MM.1S (cell line): ENCODE measurements around the gene DYNC1I2.
A peak's percentile ranks its signal among the peaks of the same experiment; 100 is the strongest.

ENCODE experiments used
- DNase-seq: peaks from one replicate; pipeline ENCODE4 v3.0.0-alpha.2; 2015
- H2AFZ ChIP-seq: fragments of 300-600 bp; sonication (generic); 2 replicates; pipeline ENCODE4 v1.6.0; 2016; ENCODE audit warnings: antibody characterized with exemption, low read length
- H3F3A ChIP-seq: fragments of 300-600 bp; sonication (generic); 2 replicates; pipeline ENCODE4 v1.6.1; 2016; ENCODE audit warnings: mild to moderate bottlenecking, antibody characterized with exemption, low read length, moderate library complexity, mixed read lengths; ENCODE audit not compliant: insufficient read depth
- H3K27ac ChIP-seq: fragments of 300-600 bp; sonication (generic); 2 replicates; pipeline ENCODE4 v1.5.1; 2016; ENCODE audit warnings: mild to moderate bottlenecking, low read length
- H3K27me3 ChIP-seq: fragments of 300-600 bp; sonication (generic); replicated peaks from 2 replicates; pipeline ENCODE4 v1.6.0; 2016; ENCODE audit warnings: low read length; ENCODE audit not compliant: insufficient read depth
- H3K36me3 ChIP-seq: fragments of 300-600 bp; sonication (generic); replicated peaks from 2 replicates; pipeline ENCODE4 v1.6.1; 2016; ENCODE audit warnings: mild to moderate bottlenecking, low read length, mixed read lengths; ENCODE audit not compliant: insufficient read depth
- H3K4me1 ChIP-seq: fragments of 300-600 bp; sonication (generic); 2 replicates; pipeline ENCODE4 v1.6.1; 2016; ENCODE audit warnings: low read length, mixed read lengths
- H3K4me2 ChIP-seq: fragments of 300-600 bp; sonication (generic); 2 replicates; pipeline ENCODE4 v1.6.0; 2016; ENCODE audit warnings: low read depth, low read length
- H3K4me3 ChIP-seq: fragments of 300-600 bp; sonication (generic); 2 replicates; pipeline ENCODE4 v1.5.1; 2016; ENCODE audit warnings: low read length, mixed read lengths
- H3K79me2 ChIP-seq: fragments of 300-600 bp; sonication (generic); 2 replicates; pipeline ENCODE4 v1.6.1; 2016; ENCODE audit warnings: mixed run types, low read length, mixed read lengths
- H3K9ac ChIP-seq: fragments of 300-600 bp; sonication (generic); 2 replicates; pipeline ENCODE4 v1.6.1; 2016; ENCODE audit warnings: low read length, mixed read lengths
- H3K9me2 ChIP-seq: fragments of 300-600 bp; sonication (generic); replicated peaks from 2 replicates; pipeline ENCODE4 v1.6.1; 2016; ENCODE audit warnings: mild to moderate bottlenecking, low read length, mixed read lengths; ENCODE audit not compliant: insufficient read depth
- H3K9me3 ChIP-seq: fragments of 300-600 bp; sonication (generic); replicated peaks from 2 replicates; pipeline ENCODE4 v1.6.1; 2016; ENCODE audit warnings: mild to moderate bottlenecking, low read length, mixed read lengths; ENCODE audit not compliant: insufficient read depth
- H4K20me1 ChIP-seq: fragments of 300-600 bp; sonication (generic); 2 replicates; pipeline ENCODE4 v1.6.1; 2016; ENCODE audit warnings: mild to moderate bottlenecking, low read length, moderate library complexity, mixed read lengths; ENCODE audit not compliant: insufficient read depth
- CTCF ChIP-seq: fragments of 300-600 bp; sonication (generic); IDR thresholded peaks from 2 replicates; pipeline ENCODE4 v1.5.1; 2016; ENCODE audit warnings: antibody characterized with exemption, low read length, mixed read lengths
- EZH2 ChIP-seq: fragments of 300-600 bp; sonication (generic); optimal IDR thresholded peaks from 2 replicates; pipeline ENCODE3; 2017; ENCODE audit warnings: low read depth, mild to moderate bottlenecking, antibody characterized with exemption, low read length, mixed read lengths
- EZH2phosphoT487 ChIP-seq: fragments of 300-600 bp; sonication (generic); IDR thresholded peaks from 2 replicates; pipeline ENCODE4 v1.6.1; 2018; ENCODE audit warnings: antibody characterized with exemption, low read length

DYNC1I2 gene

GRCh38 chr2:171729952-171730317, 42.7 kb downstream of the DYNC1I2 start:
- H3K27ac ChIP-seq: no peak overlapping the region
- H2AFZ ChIP-seq: no peak overlapping the region
- no peaks in the 10 kb centered on the region; the same call in 1 of the 2 replicates for H3K36me3 ChIP-seq
- DNase-seq: no peak
- H3K4me2 ChIP-seq: no peak overlapping the region
- no peaks in the 10 kb centered on the region for H3K9me3 ChIP-seq
- H4K20me1 ChIP-seq: no peaks in the 10 kb centered on the region
- no peaks in the 10 kb centered on the region for H3K9me2 ChIP-seq
- H3K79me2 ChIP-seq: no peaks in the 10 kb centered on the region
- H3F3A ChIP-seq: no peaks in the 10 kb centered on the region
- TF ChIP-seq CTCF: no peak
- no peak for TF ChIP-seq EZH2
- no peak for TF ChIP-seq EZH2phosphoT487
- no peaks in the 10 kb centered on the region for H3K4me1 ChIP-seq
- no peak overlapping the region for H3K4me3 ChIP-seq
- H3K27me3 ChIP-seq: no peaks in the 10 kb centered on the region
- H3K9ac ChIP-seq: no peak overlapping the region

- DNase-seq: no peak
- Histone ChIP-seq H3K9me2 (no peaks in the 10 kb centered on the region), H3K79me2 (no peaks in the 10 kb centered on the region), H3K36me3 (no peaks in the 10 kb centered on the region), H3K4me1 (peaks cover 5% of the 10 kb centered on the region), H4K20me1 (no peaks in the 10 kb centered on the region), H3K27ac (no peak overlapping the region), H3K4me2 (no peak overlapping the region), H3K9me3 (no peaks in the 10 kb centered on the region), H3K27me3 (no peaks in the 10 kb centered on the region), H2AFZ (no peak overlapping the region), H3K4me3 (no peak overlapping the region), H3K9ac (no peak overlapping the region), H3F3A (no peaks in the 10 kb centered on the region)
- TF ChIP-seq CTCF: no peak
Observed at GRCh38 chr2:171735991-171736710, 48.9 kb downstream of the DYNC1I2 start.

- Histone ChIP-seq H3K9me3 (no peaks in the 10 kb centered on the region), H3K27ac (no peak overlapping the region), H3K9ac (no peak overlapping the region), H3K4me1 (peaks cover 7% of the 10 kb centered on the region), H4K20me1 (no peaks in the 10 kb centered on the region), H3K4me3 (no peak overlapping the region), H3F3A (no peaks in the 10 kb centered on the region), H3K9me2 (no peaks in the 10 kb centered on the region), H2AFZ (no peak overlapping the region), H3K36me3 (no peaks in the 10 kb centered on the region), H3K27me3 (no peaks in the 10 kb centered on the region), H3K79me2 (no peaks in the 10 kb centered on the region), H3K4me2 (no peak overlapping the region)
- TF ChIP-seq EZH2phosphoT487 (no peak), EZH2 (no peak), CTCF (no peak)
- DNase-seq: peak; percentile 35
Observed at GRCh38 chr2:171741189-171741588, 53.9 kb downstream of the DYNC1I2 start.
